Activated CD4-positive, CD25-positive, alpha-beta regulatory T cell treated with anti-CD3 and anti-CD28 coated beads, Interleukin-2, amount 50 U/mL, for 24 hours (primary cell): ENCODE data around the gene CFAP299.
"Not testable (repeated sequence)": the region's sequence is repeated elsewhere in the genome, so short reads cannot be mapped to it uniquely, and the experiment has no call there.

Experiments
- ATAC-seq, 2 donors: fragments of 150-1000 bp; cut with Tn5 transposase; one replicate each; pipeline ENCODE4 v1.10.0; 2021; ENCODE audit warnings: mild to moderate bottlenecking in 1 of 2, moderate library complexity in 1 of 2

The CFAP299 gene

DNA sequence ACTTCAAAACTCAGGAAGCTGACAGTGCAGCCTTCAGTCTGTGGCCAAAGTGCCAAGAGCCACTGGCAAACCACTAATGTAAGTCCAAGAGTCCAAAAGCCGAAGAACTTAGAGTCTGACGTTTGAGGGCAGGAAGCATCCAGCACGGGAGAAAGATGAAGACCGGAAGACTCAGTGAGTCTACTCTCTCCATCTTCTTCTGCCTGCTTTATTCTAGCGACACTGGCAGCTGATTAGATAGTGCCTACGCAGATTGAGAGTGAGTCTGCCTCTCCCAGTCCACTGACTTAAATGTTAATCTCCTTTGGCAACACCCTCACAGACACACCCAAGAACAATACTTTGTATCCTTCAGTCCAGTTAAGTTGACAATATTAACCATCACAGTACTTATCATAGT is 414.0 kb downstream of the CFAP299 start:
- ATAC-seq = not testable (repeated sequence)

DNA sequence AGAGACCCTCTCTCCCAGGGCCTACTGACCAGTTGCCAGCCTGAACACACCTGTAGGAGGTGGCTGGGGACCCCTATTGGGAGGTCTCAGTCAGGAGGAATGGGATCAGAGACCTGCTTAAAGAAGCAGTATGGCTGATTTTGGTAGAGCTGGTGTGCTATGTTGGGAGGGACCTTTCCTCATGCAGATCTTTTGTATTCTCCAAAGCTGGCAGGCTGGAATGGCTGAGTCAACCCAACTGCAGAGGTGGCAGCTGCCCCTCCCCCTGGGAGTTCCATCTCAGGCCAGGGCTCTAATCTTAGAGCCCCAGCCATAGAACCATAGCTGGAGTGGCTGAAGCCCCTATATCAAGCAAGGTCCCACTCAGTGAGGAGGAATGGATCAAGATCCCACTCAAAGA is 415.7 kb downstream of the CFAP299 start:
- ATAC-seq = no peak

- ATAC-seq = no peak
Observed at GRCh38 chr4:80767944-80768343, 432.4 kb downstream of the CFAP299 start.

DNA sequence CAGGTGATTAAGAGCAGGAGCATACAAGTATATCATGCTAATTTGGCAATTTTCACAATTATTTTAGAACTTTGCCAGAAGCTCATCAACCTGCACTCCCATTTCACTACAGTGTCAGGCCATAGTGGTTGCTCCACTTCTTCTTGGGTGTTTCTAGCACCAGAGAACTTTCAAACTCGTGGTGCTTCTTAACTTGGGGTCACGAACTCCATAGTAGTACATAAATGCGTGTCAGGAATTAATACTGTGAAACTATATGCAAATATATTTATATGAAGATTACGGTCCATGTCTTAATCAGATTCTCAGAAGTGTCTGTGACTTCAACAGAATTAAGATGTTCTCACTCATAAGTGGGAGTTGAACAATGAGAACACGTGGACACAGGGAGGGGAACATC is 440.6 kb downstream of the CFAP299 start:
- ATAC-seq = no peak

- no peak for ATAC-seq
Observed at GRCh38 chr4:80781431-80781830, 445.9 kb downstream of the CFAP299 start.

- no peak for ATAC-seq
Observed at GRCh38 chr4:80787306-80787705, 451.8 kb downstream of the CFAP299 start.

DNA sequence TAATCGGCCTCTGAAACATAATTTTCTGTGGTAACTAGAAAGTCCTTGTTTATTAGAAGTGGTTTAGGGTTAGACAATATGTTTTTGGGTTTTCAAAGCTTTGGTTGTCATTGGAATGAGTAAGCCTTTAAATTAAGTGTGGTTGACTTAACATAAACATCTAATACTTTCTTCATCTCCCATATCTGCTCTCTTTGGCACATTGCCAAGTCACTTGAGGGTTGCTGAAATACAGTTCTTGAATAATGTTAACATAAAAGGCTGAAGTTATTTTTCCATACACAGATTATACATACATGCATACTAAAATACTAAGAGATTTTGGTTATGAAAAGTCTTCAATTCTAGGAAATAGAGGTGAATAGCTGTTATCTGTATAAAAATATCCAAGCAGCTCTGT is 453.3 kb downstream of the CFAP299 start:
- ATAC-seq = no peak

GRCh38 chr4:80790152-80790551 is 454.6 kb downstream of the CFAP299 start:
- no peak for ATAC-seq

DNA sequence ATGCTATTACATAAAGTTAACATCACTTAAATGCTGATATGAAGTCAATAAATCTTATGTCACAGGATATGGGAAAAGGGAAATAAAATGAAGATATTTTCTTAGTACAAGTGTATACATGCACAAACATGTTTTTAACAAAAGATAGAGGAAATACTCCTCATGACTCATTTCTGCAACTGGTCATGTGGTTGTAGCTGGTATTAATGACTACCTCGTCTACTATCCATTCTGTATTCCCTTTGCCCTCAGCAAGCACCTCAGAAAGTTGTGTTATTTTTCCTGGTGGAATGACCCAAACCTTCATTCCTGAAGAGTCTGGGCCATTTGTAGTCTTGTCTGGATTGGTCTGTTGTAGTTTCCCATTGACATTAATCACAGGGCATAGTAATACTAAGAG is 458.1 kb downstream of the CFAP299 start:
- not testable (repeated sequence) for ATAC-seq

- no peak for ATAC-seq
Observed at GRCh38 chr4:80798082-80798481, 462.6 kb downstream of the CFAP299 start.

DNA sequence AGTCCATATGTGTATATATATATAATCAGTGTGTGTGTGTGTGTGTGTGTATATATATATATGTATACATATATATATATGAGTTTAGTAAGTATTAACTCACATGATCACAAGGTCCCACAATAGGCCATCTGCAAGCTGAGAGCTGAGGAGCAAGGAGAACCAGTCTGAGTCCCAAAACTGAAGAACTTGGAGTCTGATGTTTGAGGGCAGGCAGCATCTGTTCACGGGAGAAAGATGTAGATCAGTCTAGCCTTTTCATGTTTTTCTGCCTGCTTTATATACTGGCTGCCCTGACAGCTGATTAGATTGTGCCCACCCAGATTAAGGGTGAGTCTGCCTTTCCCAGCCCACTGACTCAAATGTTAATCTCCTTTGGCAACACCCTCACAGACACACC is 465.2 kb downstream of the CFAP299 start:
- ATAC-seq = not testable (repeated sequence)

- no peak for ATAC-seq
Observed at GRCh38 chr4:80803337-80803736, 467.8 kb downstream of the CFAP299 start.

DNA sequence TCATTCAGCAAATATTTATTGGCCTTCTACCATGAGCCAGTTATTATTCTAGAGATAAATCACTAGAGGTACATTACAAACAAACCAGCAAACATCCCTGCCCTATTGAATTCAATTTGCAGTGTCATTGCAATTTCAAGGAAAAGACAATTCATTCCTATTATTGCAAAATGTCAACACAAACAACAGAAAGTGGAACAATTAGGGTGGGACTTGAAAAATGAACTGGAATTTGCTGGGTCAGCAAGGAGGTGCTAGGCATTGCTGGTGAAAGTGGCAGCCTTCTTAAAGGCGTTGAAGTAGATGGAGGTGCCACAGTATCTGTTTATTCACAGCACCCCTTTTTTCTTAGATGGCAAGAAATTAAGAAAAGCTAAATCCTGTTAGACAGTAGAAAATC is 470.9 kb downstream of the CFAP299 start:
- no peak for ATAC-seq

DNA sequence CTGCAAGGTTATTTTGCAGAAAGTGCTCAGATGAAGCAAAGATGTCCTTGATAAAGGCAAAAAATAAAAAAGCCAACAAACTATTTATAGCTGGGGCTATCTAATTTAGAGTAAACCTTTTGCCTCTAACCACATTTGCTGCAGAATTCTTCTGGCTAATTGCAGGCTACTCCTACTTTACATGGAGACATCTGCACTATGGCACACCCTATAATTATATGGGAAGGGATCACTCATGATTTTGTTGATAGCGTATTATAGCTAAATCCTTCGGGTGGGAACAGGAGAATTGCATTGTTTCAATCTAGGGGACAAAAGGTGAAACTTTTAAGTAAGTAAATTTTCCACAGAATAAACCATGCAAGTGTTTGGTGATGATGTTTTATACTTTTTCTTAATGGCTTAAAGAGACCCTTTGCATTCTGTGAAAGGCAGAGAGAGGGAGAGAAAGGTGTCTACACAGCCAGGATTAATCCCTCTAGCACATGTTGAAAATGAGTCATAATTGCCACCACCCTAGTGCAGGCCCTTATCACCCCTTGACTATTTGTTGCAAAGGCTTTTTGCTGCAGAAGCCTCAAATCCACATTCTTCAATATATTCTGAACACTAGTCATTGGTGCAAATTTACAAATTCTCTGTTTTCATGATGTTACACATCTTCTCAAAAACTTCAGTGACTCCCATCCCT is 473.7 kb downstream of the CFAP299 start:
- ATAC-seq = no peak

DNA sequence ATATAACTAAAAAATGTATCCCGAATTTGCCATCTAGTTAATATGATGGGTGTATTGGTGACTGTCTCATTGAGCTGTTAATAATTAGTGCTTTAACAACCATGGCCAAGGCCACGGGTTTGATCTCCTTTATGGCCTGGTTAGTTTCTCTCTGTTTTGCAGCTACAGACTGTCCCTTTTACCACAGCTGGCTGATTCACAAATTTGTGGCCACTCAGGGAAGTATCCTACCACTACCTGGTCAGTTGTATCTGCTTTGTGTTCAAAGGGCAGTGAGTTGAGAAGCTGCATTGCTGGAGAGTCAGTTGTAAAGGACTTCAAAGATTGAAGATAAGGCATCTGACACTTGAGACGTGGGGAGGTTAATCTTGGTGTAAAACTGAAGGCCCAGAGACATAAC is 475.9 kb downstream of the CFAP299 start:
- no peak for ATAC-seq

- ATAC-seq = no peak
Observed at GRCh38 chr4:80812145-80812544, 476.6 kb downstream of the CFAP299 start.

- ATAC-seq = no peak
Observed at GRCh38 chr4:80814266-80814665, 478.7 kb downstream of the CFAP299 start.

GRCh38 chr4:80831383-80832361 is 496.1 kb downstream of the CFAP299 start:
- no peak for ATAC-seq

- no peak for ATAC-seq
Observed at GRCh38 chr4:80839281-80839680, 503.8 kb downstream of the CFAP299 start.

- no peak for ATAC-seq
Observed at GRCh38 chr4:80839792-80840191, 504.3 kb downstream of the CFAP299 start.

GRCh38 chr4:80840396-80840795 is 504.9 kb downstream of the CFAP299 start:
- ATAC-seq = no peak

DNA sequence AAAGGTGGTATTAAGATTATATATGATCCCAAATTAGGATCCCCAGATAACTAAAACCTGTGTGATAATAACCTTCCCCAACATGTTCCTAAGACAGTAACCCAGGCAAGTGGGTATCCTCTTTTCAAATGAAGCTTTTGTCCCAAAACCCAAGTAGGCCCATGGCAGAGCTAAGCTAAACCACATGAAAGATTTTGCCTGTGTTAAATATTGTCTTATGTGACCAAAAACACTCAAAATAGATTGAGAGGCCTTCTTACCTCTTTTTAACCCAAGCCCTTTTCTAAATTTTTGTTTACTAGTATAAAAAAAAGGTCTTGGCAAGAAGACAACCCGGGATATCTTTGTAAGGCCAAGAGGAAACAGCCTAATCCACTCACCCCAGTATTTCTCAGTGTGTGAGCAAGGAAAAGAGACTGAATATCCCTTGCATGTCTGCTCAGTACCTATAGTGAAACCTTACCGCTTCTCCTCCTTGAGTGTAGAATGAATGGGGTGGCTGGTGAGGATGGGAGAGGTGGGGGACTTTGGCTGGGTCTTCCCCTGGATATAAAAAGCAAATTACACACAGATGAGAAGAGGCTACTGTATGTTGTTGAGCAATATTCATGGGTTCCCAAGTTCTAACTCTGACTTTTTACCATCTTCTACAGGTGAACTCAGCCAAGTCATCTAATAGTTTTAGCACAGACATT is 506.2 kb downstream of the CFAP299 start:
- no peak for ATAC-seq

DNA sequence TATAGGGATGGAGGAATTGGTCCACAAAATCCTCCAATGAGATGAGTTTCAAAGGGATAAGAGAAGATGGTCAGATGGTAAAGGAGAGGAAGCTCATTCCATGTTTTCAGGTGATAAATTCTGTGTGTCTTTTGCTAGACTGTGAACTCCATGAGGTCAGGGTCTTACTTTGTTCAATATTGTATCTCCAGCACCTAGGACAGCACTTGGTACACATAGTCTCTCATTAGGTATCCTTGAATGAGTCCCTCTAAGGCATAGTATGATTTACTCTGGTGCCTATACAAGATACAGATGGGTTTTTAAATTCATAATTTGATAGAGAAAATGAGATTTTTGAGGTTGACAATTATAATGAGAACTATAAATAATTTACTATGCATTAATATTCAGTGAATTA is 510.7 kb downstream of the CFAP299 start:
- no peak for ATAC-seq
